HG03139 (cell line): ENCODE data around the gene TRAPPC8.
"Not testable (repeated sequence)": the region's sequence is repeated elsewhere in the genome, so short reads cannot be mapped to it uniquely, and the experiment has no call there.

Experiments used
- ATAC-seq: cut with Tn5 transposase; IDR thresholded peaks from one replicate; pipeline ENCODE4 v1.9.1; 2021; ENCODE audit not compliant: unreplicated experiment

The TRAPPC8 gene, protein sequence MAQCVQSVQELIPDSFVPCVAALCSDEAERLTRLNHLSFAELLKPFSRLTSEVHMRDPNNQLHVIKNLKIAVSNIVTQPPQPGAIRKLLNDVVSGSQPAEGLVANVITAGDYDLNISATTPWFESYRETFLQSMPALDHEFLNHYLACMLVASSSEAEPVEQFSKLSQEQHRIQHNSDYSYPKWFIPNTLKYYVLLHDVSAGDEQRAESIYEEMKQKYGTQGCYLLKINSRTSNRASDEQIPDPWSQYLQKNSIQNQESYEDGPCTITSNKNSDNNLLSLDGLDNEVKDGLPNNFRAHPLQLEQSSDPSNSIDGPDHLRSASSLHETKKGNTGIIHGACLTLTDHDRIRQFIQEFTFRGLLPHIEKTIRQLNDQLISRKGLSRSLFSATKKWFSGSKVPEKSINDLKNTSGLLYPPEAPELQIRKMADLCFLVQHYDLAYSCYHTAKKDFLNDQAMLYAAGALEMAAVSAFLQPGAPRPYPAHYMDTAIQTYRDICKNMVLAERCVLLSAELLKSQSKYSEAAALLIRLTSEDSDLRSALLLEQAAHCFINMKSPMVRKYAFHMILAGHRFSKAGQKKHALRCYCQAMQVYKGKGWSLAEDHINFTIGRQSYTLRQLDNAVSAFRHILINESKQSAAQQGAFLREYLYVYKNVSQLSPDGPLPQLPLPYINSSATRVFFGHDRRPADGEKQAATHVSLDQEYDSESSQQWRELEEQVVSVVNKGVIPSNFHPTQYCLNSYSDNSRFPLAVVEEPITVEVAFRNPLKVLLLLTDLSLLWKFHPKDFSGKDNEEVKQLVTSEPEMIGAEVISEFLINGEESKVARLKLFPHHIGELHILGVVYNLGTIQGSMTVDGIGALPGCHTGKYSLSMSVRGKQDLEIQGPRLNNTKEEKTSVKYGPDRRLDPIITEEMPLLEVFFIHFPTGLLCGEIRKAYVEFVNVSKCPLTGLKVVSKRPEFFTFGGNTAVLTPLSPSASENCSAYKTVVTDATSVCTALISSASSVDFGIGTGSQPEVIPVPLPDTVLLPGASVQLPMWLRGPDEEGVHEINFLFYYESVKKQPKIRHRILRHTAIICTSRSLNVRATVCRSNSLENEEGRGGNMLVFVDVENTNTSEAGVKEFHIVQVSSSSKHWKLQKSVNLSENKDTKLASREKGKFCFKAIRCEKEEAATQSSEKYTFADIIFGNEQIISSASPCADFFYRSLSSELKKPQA (N-terminal part only)

DNA sequence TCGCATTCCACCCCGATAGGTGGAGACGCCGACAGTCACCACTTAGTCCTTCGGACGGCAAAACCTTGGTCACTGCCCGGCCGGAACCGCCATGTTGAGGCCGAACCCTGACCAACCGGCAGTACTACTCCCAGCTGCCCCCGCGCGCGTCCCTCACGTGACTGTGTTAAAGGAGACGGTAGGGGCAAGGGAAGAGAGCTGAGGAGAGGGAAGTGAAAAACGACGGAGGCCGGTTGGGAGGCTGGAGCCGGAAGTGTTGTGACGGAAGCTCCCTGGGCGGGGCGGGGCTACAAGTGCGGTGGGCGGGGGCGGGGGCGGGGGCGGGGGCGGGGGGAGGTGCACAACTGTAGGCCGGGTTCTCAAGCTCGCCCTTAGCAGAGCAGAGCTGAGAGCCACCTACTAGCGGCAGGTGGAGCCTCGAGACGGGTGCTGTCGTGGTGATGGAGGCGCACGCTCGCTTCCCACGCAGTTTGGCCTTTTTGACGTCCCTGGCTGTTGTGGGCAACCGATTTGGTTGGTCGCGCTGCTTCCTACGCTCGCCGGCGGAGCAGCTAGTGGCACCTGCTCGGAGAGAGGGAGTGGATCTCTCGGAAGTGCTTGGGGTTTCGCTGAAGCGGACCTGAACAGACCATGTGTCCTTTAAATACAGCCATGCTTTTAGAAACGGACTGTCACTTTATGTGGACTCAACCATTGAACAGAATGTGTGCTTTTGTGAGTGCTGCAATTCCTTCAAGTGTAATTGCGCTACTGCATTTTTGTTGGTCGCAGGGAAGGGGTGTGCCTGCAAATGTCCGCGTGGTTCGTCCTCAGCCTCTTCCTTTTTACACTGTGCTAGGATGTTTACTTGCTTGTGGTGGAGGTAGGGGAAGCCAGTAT, at the start of gene TRAPPC8:
Gene TRAPPC8 (minus strand): TSS at position 130 of the 879 bp plus-strand sequence. CDS start 364 bp downstream, outside the sequence.
- peak; percentile 86 for ATAC-seq

- peak; percentile 100 for ATAC-seq
These were observed 47.9 kb upstream of the TRAPPC8 start for GRCh38 chr18:31990823-31991222.

DNA sequence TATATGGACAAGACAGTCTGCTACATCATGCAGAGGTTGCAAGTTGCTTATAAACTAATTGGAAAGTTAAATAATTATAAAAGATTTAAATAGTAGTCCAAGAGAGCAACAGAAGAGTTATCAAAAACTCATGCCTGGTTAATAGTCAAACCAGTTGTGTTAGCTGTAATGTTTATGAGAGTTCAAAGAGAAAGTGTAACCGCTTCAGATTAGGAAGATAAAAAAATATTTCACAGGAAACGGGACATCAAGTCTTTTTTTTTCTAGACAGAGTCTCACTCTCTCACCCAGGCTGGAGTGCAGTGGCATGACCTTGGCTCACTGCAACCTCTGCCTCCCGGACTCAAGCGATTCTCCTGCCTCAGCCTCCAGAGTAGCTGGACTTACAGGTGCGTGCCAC, 41.0 kb upstream of the TRAPPC8 start:
- ATAC-seq = no peak

DNA sequence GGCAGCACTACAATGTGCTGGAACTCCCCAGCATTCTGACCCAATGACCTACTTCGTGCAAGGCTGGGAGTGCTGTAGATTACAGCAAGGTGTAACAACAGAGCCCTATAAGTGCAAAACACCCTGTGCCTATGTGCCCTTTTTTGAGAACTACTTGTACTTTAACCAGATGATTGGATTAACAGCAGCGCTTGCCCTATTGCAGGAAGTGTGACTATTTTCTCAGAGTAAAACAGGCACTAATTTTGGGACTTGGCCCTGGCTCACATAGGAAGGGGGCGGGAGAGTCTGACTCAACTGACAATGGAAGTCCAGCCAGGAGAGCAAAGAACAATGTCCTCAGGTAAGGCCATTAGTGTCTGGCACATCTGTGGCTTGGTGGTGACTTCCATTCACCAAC, 40.1 kb upstream of the TRAPPC8 start:
- no peak for ATAC-seq

DNA sequence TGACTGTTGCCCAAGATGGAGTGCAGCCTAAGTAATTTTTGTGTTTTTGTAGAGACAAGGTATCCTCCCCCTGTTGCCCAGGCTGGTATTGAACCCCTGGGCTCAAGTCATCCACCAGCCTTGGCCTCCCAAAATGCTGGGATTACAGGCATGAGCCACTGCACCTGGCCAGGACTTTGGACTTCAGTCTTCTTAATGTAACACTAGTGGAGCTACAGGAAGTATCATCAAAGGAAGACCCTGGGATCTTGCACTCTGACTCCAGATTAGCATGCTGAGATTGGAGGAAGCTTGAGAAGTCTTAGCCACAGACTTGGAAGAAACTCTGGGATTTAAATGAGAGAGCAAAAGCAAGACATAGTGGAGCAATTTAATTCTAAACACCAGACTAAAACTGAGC, 37.9 kb upstream of the TRAPPC8 start:
- ATAC-seq = no peak

GRCh38 chr18:31979714-31980113, 36.8 kb upstream of the TRAPPC8 start:
- no peak for ATAC-seq

DNA sequence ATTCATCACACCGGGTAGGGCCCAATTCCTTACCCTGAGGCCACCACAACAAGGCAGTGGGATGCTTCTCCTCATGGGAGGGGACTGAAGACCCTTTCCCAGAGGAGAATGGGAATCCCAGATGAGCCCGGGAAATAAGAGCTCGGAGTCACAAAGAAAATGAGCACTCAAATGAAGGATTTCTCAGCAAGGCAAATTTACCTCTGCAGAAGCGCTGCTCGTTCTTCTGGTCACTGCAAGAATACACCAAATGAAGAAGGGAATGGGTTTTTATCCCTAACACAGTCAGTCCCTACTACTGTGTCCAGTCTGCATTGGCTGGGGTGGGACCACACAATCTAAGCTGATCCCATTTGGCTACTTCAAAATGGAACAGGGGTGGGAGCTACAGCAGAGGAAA, 35.7 kb upstream of the TRAPPC8 start:
- ATAC-seq = no peak

- ATAC-seq = no peak
These were observed 34.4 kb upstream of the TRAPPC8 start for GRCh38 chr18:31977270-31977872.

DNA sequence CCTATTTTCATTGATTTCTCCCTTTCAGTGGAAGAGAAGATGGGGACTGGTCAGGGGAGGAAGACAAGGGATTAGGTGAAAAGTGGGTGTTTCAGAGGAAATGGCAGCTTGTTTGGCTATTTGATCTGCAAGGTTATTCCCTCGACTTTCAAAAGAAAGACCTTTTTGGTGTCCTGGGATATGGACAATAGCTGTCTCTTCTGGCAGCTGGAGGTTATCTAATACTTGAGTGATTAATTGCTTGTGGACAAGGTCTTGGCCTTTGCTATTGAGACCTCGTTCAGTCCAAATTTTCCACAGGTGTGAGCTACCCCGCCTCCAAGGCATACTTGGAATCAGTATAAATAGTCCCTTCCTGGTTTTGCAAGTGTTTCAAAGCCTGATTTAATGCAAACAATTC, 33.3 kb upstream of the TRAPPC8 start:
- ATAC-seq = no peak

DNA sequence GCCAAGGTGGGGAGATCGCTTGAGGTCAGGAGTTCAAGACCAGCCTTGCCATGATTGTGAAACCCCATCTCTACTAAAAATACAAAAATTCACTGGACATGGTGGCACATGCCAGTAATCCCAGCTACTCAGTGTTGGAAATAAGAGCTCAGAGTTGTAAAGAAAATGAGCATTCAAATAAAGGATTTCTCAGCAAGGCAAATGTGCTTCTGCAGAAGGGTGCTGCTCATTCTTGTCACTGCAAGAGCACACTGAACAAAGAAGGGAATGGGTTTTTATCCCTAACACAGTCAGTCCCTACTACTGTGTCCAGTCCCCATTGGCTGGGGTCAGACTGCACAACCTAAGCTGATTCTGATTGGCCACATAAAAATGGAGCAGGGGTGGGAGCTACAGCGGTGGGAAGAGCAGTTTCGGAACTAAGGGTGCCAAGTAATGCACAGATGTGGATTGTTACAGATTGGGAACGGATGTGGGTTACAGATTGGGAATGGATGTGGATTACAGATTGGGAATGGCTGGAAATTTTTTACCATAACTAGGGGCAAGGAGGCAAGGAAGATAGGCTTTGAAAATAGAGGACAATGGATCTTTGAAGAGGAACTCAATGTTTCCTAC, 31.1 kb upstream of the TRAPPC8 start:
- no peak for ATAC-seq

- ATAC-seq = no peak
These were observed 27.7 kb upstream of the TRAPPC8 start for GRCh38 chr18:31970617-31971016.

DNA sequence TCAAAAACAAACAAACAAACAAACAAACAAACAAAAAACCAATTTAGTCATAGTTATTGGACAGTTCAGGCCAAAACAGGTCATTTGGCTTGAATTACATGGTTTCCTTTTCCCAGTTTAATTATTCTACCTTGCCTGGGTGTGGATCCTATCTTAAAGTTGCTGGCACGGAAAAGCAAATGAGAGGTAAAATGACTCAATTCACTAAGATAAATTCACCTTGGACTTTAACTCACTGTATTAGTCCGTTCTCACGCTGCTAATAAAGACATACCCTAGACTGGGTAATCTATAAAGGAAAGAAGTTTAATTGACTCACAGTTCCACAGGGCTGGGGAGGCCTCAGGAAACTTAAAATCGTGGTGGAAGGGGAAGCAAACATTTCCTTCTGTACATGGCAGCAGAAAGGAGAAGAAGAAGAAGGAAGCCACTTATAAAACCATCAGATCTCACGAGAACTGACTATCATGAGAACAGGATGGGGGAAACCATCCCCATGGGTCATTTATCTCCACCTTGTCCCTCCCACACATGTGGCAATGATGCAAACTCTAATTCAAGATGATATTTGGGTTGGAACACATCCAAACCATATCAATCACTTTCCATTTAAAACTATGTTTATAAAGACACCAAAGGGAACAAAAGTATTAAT, 22.5 kb upstream of the TRAPPC8 start:
- no peak for ATAC-seq

- no peak for ATAC-seq
These were observed 14.8 kb upstream of the TRAPPC8 start for GRCh38 chr18:31957728-31958127.

DNA sequence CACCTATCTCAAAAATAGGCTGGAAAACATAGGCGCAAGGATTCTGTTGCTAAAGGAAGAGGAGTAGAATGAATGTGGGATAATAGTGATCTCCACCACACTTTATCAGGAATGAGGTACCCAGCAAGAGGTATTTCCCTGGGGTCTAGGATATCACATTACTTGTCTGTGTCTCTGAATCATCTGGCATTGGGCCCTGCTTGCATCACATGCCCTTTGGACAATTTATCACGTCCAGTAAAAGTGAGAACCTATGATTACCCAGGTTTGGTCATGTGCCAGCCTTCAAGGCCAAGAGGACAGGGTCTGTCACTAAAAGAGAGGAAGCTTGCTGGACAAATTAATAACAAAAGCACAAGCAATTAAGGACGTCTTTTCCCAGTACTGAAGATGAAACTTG, 11.4 kb upstream of the TRAPPC8 start:
- no peak for ATAC-seq

- ATAC-seq = not testable (repeated sequence)
These were observed 10.8 kb upstream of the TRAPPC8 start for GRCh38 chr18:31953699-31954098.

GRCh38 chr18:31952223-31952622, 9.3 kb upstream of the TRAPPC8 start:
- ATAC-seq = no peak

- ATAC-seq = no peak
These were observed 7.7 kb upstream of the TRAPPC8 start for GRCh38 chr18:31950583-31950982.

GRCh38 chr18:31948349-31948748, 5.4 kb upstream of the TRAPPC8 start:
- not testable (repeated sequence) for ATAC-seq
